Activated CD4-positive, alpha-beta T cell treated with anti-CD3 and anti-CD28 coated beads, Interleukin-2, amount 10 ng/mL, durations not matched to agents 7 days and 5 days (primary cell): ENCODE data around the gene MTTP. TPM values are rescaled to one million over a fixed set of nuclear protein-coding genes. Genes with fewer than 3 reads are reported as not detected.

Experiments
- CTCF ChIA-PET: fragments of 350-600 bp; sonication (Branson Sonifier 250); formaldehyde crosslinking; loops from one replicate; lab custom pipeline; 2021; ENCODE audit warnings: antibody characterized with exemption; lab: Charles Lee
- POLR2A ChIA-PET: fragments of 350-600 bp; sonication (Branson Sonifier 250); formaldehyde crosslinking; loops from one replicate; lab custom pipeline; 2021; ENCODE audit warnings: antibody characterized with exemption; lab: Charles Lee
- DNase-seq: peaks from one replicate; pipeline ENCODE4 v3.0.0-alpha.2; 2020
- H3K27ac Mint-ChIP-seq: one replicate; pipeline ENCODE4 v1.8.0; 2021; ENCODE audit warnings: mild to moderate bottlenecking, moderate library complexity, mixed read lengths
- H3K27me3 Mint-ChIP-seq: one replicate; pipeline ENCODE4 v1.8.0; 2021; ENCODE audit warnings: mixed read lengths
- H3K36me3 Mint-ChIP-seq: one replicate; pipeline ENCODE4 v1.8.0; 2021; ENCODE audit warnings: low read depth, mixed read lengths
- H3K4me1 Mint-ChIP-seq: one replicate; pipeline ENCODE4 v1.8.0; 2021; ENCODE audit warnings: mixed read lengths
- H3K4me3 Mint-ChIP-seq: one replicate; pipeline ENCODE4 v1.8.0; 2021; ENCODE audit warnings: mild to moderate bottlenecking, moderate library complexity, mixed read lengths
- H3K9me3 Mint-ChIP-seq: one replicate; pipeline ENCODE4 v1.8.0; 2021; ENCODE audit warnings: mixed read lengths
- total RNA-seq, 2 experiments: library from RNA; stranded (reverse); gene quantifications; one replicate each; pipeline ENCODE4 v1.2.3, GENCODE V29; 2021

MTTP gene
- total RNA-seq, 2 experiments from 2014 or later = not detected

- Mint-ChIP-seq H3K9me3 (no peaks in the 10 kb centered on the region), H3K27me3 (peaks cover 17% of the 10 kb centered on the region), H3K36me3 (no peaks in the 10 kb centered on the region), H3K4me3 (no peak overlapping the region), H3K27ac (no peak overlapping the region), H3K4me1 (no peaks in the 10 kb centered on the region)
- POLR2A ChIA-PET = no interaction called here
- CTCF ChIA-PET = no interaction called here
- no peak for DNase-seq
Observed at GRCh38 chr4:99610605-99611175, 36.1 kb downstream of the MTTP start.

GRCh38 chr4:99612281-99612680, 37.7 kb downstream of the MTTP start:
- H3K4me1 Mint-ChIP-seq = no peaks in the 10 kb centered on the region
- H3K4me3 Mint-ChIP-seq = no peak overlapping the region
- no peak overlapping the region for H3K27ac Mint-ChIP-seq
- DNase-seq = no peak
- CTCF ChIA-PET = no interaction called here
- POLR2A ChIA-PET = no interaction called here
- no peaks in the 10 kb centered on the region for H3K36me3 Mint-ChIP-seq
- peaks cover 16% of the 10 kb centered on the region for H3K27me3 Mint-ChIP-seq
- H3K9me3 Mint-ChIP-seq = no peaks in the 10 kb centered on the region

GRCh38 chr4:99612704-99613103, 38.1 kb downstream of the MTTP start:
- DNase-seq = no peak
- H3K27ac Mint-ChIP-seq = no peak overlapping the region
- no peaks in the 10 kb centered on the region for H3K4me1 Mint-ChIP-seq
- no peak overlapping the region for H3K4me3 Mint-ChIP-seq
- H3K27me3 Mint-ChIP-seq = peaks cover 16% of the 10 kb centered on the region
- no peaks in the 10 kb centered on the region for H3K36me3 Mint-ChIP-seq
- POLR2A ChIA-PET = no interaction called here
- H3K9me3 Mint-ChIP-seq = no peaks in the 10 kb centered on the region
- CTCF ChIA-PET = no interaction called here

GRCh38 chr4:99614491-99614890, 39.9 kb downstream of the MTTP start:
- H3K4me3 Mint-ChIP-seq = no peak overlapping the region
- no peaks in the 10 kb centered on the region for H3K9me3 Mint-ChIP-seq
- no peaks in the 10 kb centered on the region for H3K36me3 Mint-ChIP-seq
- DNase-seq = no peak
- H3K27ac Mint-ChIP-seq = no peak overlapping the region
- POLR2A ChIA-PET = no interaction called here
- H3K4me1 Mint-ChIP-seq = no peaks in the 10 kb centered on the region
- CTCF ChIA-PET = interaction anchor here (1.2 kb wide), 1 partner anchor 34 kb away, joined by 3 read pairs; no protein-coding TSS in a partner anchor
- H3K27me3 Mint-ChIP-seq = peaks cover 19% of the 10 kb centered on the region

GRCh38 chr4:99615170-99615820, 40.7 kb downstream of the MTTP start:
- H3K9me3 Mint-ChIP-seq = no peaks in the 10 kb centered on the region
- H3K4me3 Mint-ChIP-seq = no peak overlapping the region
- no peaks in the 10 kb centered on the region for H3K36me3 Mint-ChIP-seq
- no peaks in the 10 kb centered on the region for H3K4me1 Mint-ChIP-seq
- no peak overlapping the region for H3K27ac Mint-ChIP-seq
- POLR2A ChIA-PET = no interaction called here
- DNase-seq = no peak
- peaks cover 16% of the 10 kb centered on the region for H3K27me3 Mint-ChIP-seq
- CTCF ChIA-PET = interaction anchor here (0.7 to 1.8 kb wide), 3 partner anchors 21 to 80 kb away, joined by 3 to 5 read pairs (median 4); no protein-coding TSS in a partner anchor

- Mint-ChIP-seq H3K4me1 (no peaks in the 10 kb centered on the region), H3K4me3 (no peak overlapping the region), H3K36me3 (no peaks in the 10 kb centered on the region), H3K27me3 (peaks cover 11% of the 10 kb centered on the region), H3K9me3 (no peaks in the 10 kb centered on the region), H3K27ac (no peak overlapping the region)
- no peak for DNase-seq
- ChIA-PET CTCF (interaction anchor here (1.8 kb wide), 1 partner anchor 19 kb away, joined by 4 read pairs; no protein-coding TSS in a partner anchor), POLR2A (no interaction called here)
Observed at GRCh38 chr4:99617374-99617773, 42.8 kb downstream of the MTTP start.

GRCh38 chr4:99622341-99622740, 47.7 kb downstream of the MTTP start:
- Mint-ChIP-seq H3K4me3 (no peak overlapping the region), H3K36me3 (no peaks in the 10 kb centered on the region), H3K4me1 (peaks cover 9% of the 10 kb centered on the region), H3K27ac (no peak overlapping the region), H3K27me3 (peaks cover 6% of the 10 kb centered on the region), H3K9me3 (no peaks in the 10 kb centered on the region)
- DNase-seq = no peak
- ChIA-PET CTCF (no interaction called here), POLR2A (no interaction called here)

GRCh38 chr4:99624141-99624719, 49.6 kb downstream of the MTTP start:
- no peaks in the 10 kb centered on the region for H3K9me3 Mint-ChIP-seq
- H3K27me3 Mint-ChIP-seq = peaks cover 2% of the 10 kb centered on the region
- CTCF ChIA-PET = interaction anchor here (0.7 to 1.2 kb wide), 2 partner anchors 23 to 46 kb away, joined by 4 to 5 read pairs; no protein-coding TSS in a partner anchor
- H3K4me3 Mint-ChIP-seq = no peak overlapping the region
- no peak overlapping the region for H3K27ac Mint-ChIP-seq
- DNase-seq = peak; percentile 11
- POLR2A ChIA-PET = no interaction called here
- no peaks in the 10 kb centered on the region for H3K36me3 Mint-ChIP-seq
- H3K4me1 Mint-ChIP-seq = peaks cover 9% of the 10 kb centered on the region

GRCh38 chr4:99625369-99625768, 50.7 kb downstream of the MTTP start:
- POLR2A ChIA-PET = no interaction called here
- Mint-ChIP-seq H3K36me3 (no peaks in the 10 kb centered on the region), H3K4me1 (peaks cover 21% of the 10 kb centered on the region), H3K4me3 (no peak overlapping the region), H3K9me3 (no peaks in the 10 kb centered on the region), H3K27me3 (peaks cover 2% of the 10 kb centered on the region), H3K27ac (no peak overlapping the region)
- no peak for DNase-seq
- CTCF ChIA-PET = no interaction called here

- Mint-ChIP-seq H3K27ac (no peak overlapping the region), H3K27me3 (peaks cover 14% of the 10 kb centered on the region), H3K4me3 (no peak overlapping the region), H3K36me3 (no peaks in the 10 kb centered on the region), H3K4me1 (peaks cover 22% of the 10 kb centered on the region), H3K9me3 (no peaks in the 10 kb centered on the region)
- CTCF ChIA-PET = no interaction called here
- DNase-seq = no peak
- POLR2A ChIA-PET = no interaction called here
Observed at GRCh38 chr4:99628040-99628439, 53.4 kb downstream of the MTTP start.

GRCh38 chr4:99629962-99630554, 55.4 kb downstream of the MTTP start:
- H3K9me3 Mint-ChIP-seq = no peaks in the 10 kb centered on the region
- H3K4me3 Mint-ChIP-seq = no peak overlapping the region
- POLR2A ChIA-PET = no interaction called here
- CTCF ChIA-PET = interaction anchor here (1.5 kb wide), 1 partner anchor 175 kb away, joined by 3 read pairs; no protein-coding TSS in a partner anchor
- no peak for DNase-seq
- peaks cover 16% of the 10 kb centered on the region for H3K27me3 Mint-ChIP-seq
- no peak overlapping the region for H3K27ac Mint-ChIP-seq
- peaks cover 13% of the 10 kb centered on the region for H3K4me1 Mint-ChIP-seq
- no peaks in the 10 kb centered on the region for H3K36me3 Mint-ChIP-seq

GRCh38 chr4:99630857-99631360, 56.3 kb downstream of the MTTP start:
- Mint-ChIP-seq H3K4me3 (no peak overlapping the region), H3K36me3 (no peaks in the 10 kb centered on the region), H3K27ac (no peak overlapping the region), H3K9me3 (no peaks in the 10 kb centered on the region), H3K27me3 (peaks cover 16% of the 10 kb centered on the region), H3K4me1 (peaks cover 13% of the 10 kb centered on the region)
- CTCF ChIA-PET = no interaction called here
- POLR2A ChIA-PET = no interaction called here
- DNase-seq = no peak

- no peak overlapping the region for H3K27ac Mint-ChIP-seq
- H3K27me3 Mint-ChIP-seq = peaks cover 16% of the 10 kb centered on the region
- no peaks in the 10 kb centered on the region for H3K36me3 Mint-ChIP-seq
- peaks cover 13% of the 10 kb centered on the region for H3K4me1 Mint-ChIP-seq
- H3K9me3 Mint-ChIP-seq = no peaks in the 10 kb centered on the region
- H3K4me3 Mint-ChIP-seq = no peak overlapping the region
- POLR2A ChIA-PET = no interaction called here
- DNase-seq = no peak
- CTCF ChIA-PET = no interaction called here
Observed at GRCh38 chr4:99633772-99634171, 59.1 kb downstream of the MTTP start.
